Iris pigment epithelial cell (primary cell): ENCODE data around the gene BIRC3.
"Not testable (repeated sequence)": the region's sequence is repeated elsewhere in the genome, so short reads cannot be mapped to it uniquely, and the experiment has no call there.

Experiments
- DNase-seq: peaks from one replicate; pipeline ENCODE4 v3.0.0-alpha.2; 2011; ENCODE audit warnings: low read depth

BIRC3 gene

GRCh38 chr11:102325088-102325487, 7.8 kb downstream of the BIRC3 start:
- no peak for DNase-seq

- no peak for DNase-seq
Observed at GRCh38 chr11:102328748-102329147, 11.5 kb downstream of the BIRC3 start.

DNA sequence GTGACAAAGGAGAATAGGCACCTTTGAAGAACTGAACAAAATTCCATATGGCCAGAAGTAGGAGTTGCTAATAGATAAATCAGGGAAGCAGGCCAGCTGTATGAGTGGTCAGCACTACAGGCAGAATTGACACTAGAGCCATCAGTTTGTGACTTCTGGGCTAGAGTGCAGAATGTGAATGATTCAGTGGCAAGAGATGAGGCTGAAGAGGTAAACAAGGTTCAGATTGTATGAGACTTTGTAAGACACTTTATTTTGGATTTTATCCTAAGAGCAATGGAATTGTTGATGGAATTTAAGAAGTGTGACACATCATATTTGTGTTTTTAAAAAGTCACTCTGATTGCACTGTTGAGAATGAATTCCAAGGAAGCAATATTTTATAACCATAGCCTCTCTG, 12.9 kb downstream of the BIRC3 start:
- DNase-seq: no peak

GRCh38 chr11:102331341-102331740, 14.1 kb downstream of the BIRC3 start:
- no peak for DNase-seq

DNA sequence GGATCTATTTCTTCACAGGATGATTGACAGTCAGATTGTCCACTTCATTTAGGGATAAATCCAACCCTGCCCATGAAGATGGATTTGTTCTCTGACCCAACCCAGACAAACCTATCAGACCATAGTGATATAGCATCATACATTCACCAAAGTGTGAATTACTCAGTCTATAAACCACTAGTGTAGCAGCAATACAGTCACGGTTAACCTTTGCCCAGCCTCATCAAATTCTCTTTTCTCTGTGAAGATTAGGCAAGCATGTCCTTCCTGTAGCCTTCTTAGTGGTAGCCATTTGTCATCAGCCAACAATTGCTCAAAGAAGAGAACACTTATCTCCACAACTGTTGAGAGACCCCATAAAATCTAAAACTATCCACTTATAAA, 15.3 kb downstream of the BIRC3 start:
- DNase-seq: no peak

- no peak for DNase-seq
Observed at GRCh38 chr11:102338479-102339010, 21.3 kb downstream of the BIRC3 start.

DNA sequence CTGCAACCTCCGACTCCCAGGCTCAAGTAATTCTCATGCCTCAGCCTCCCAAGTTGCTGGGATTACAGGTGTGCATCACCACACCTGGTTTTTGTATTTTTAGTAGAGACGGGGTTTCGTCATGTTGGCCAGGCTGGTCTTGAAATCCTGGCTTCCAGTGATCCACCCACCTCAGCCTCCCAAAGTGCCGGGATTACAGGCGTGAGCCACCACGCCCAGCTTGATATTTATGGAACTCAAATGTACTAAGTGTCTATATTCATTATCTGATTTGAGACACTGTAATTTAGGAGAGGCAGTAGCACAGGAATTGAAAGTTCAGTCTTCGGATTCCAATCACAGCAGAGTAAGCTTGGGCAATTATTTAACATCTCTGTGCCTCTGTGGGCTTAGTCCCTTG, 24.0 kb downstream of the BIRC3 start:
- not testable (repeated sequence) for DNase-seq

DNA sequence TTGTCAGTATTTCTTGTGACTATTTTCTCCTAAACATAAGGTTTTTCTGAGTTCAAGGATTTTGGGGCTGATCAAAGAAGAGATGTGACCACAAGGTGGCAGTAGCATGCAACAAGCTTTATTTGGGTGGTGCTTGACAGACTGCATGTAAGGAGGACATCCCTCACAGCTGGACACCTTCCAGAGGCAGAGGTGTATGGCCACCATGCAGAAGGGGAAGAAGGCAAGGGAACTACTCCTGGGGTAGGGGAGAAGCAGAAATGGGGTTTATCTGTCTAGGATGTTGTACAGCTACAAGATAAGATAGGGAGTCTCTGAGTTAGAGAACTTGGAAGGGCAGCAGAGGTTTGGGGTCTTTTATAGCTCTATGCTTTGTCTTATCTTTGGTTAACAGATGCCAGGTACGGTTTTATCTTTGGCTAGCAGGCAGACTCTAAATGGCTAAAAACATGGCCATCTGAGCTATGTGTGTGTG, 24.6 kb downstream of the BIRC3 start:
- DNase-seq: peak; percentile 84

DNA sequence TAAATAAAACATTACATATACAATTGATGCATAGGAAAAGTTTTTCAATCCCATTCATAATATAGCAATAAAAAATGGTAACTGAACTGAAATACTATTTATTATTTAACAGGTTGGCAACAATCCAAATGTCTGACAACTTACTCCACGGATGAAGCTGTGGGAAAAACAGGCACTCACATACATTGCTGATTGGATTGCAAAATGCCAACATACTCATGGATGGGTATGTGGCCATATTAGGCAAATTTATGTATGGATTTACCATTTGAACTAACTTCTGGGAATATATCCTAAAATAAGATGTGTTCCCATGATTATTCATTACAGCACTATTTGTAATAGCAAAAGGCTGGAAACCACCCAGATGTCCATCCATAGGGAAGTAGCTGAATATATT, 26.5 kb downstream of the BIRC3 start:
- DNase-seq: peak; percentile 22

DNA sequence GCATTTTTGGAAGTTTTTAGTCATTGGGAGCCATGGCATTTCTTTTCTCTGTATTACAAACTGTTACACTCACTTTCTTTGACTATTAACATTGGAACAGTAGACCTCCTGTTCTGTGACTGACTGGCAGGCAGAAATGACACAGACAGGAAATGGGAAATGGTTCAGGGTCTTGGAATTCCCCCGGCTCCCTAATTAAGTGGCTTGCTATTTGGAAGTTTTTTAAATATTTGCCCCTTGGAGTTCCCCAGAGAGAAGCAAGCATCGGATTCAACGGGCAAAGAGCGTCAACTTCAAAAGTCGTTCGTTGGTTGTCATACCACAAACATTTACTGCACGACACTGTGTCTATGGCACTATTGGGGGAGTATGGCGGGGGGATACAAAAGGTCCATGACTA, 28.6 kb downstream of the BIRC3 start:
- DNase-seq: peak; percentile 49

- DNase-seq: peak; percentile 62
Observed at GRCh38 chr11:102346456-102346747, 29.1 kb downstream of the BIRC3 start.

- peak; percentile 91 for DNase-seq
Observed at GRCh38 chr11:102346748-102347461, 29.6 kb downstream of the BIRC3 start, which contains the start of gene BIRC2. Gene BIRC2 (plus strand): TSS chr11:102347214. CDS start chr11:102349855, 2,641 bp downstream.

- peak; percentile 46 for DNase-seq
Observed at GRCh38 chr11:102347462-102348370, 30.4 kb downstream of the BIRC3 start.

DNA sequence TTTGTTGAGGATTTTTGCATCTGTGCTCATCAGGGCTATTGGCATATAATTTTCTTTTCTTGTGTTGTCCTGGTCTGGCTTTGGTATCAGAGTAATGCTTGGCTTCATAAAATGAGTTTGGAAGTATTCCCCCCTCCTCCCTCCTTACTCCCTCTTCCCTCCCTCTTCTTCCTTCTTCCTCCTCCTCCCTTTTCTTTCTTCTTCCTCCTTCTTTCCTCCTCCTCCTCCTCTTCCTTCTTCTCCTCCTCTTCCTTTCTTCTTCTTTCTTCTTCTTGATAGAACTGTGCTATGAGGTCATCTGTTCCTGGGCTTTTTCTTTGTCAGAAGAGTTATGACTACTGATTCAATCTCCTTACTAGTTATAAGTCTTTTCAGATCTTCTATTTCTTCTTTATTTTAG, 39.8 kb downstream of the BIRC3 start:
- DNase-seq: no peak

DNA sequence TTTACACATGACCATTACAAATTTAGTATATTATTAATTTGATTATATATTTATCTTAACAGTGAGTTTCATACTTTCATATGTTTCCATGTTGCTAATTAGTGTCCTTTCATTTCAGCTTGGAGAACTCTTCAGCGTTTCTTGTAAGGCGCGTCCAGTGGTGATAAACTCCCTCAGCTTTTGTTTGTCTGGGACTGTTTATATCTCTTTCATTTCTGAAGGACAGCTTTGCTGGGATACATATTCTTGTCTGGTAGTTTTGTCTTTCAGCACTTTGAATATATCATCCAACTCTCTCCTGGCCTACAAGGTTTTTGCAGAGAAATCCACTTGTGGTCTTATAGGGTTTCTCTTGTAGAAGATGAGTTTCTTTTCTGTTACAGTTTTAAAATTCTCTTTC, 42.1 kb downstream of the BIRC3 start:
- DNase-seq: no peak

- no peak for DNase-seq
Observed at GRCh38 chr11:102360681-102361080, 43.4 kb downstream of the BIRC3 start.

- DNase-seq: peak; percentile 7
Observed at GRCh38 chr11:102361086-102362031, 44.1 kb downstream of the BIRC3 start.

DNA sequence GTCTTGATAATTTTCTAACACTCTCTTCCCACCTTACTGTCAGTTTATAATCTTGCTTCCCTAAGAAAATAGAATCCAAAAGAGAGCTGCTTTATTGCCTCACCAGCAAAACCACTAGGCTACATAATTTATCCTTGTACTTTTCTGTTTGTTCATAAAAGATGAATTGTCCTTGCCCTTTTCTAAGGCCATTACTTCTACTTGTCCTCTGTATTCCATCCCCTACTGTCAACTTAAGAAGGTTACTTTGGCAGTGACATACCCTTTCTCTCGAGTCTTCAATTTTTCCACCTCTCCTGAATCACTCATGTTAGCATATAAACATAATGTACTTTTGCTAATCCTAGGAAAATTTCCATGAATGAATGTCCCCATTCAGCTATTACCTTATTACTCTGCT, 47.7 kb downstream of the BIRC3 start:
- no peak for DNase-seq

- peak; percentile 10 for DNase-seq
Observed at GRCh38 chr11:102367364-102367763, 50.1 kb downstream of the BIRC3 start.

GRCh38 chr11:102368472-102368871, 51.2 kb downstream of the BIRC3 start:
- DNase-seq: no peak

DNA sequence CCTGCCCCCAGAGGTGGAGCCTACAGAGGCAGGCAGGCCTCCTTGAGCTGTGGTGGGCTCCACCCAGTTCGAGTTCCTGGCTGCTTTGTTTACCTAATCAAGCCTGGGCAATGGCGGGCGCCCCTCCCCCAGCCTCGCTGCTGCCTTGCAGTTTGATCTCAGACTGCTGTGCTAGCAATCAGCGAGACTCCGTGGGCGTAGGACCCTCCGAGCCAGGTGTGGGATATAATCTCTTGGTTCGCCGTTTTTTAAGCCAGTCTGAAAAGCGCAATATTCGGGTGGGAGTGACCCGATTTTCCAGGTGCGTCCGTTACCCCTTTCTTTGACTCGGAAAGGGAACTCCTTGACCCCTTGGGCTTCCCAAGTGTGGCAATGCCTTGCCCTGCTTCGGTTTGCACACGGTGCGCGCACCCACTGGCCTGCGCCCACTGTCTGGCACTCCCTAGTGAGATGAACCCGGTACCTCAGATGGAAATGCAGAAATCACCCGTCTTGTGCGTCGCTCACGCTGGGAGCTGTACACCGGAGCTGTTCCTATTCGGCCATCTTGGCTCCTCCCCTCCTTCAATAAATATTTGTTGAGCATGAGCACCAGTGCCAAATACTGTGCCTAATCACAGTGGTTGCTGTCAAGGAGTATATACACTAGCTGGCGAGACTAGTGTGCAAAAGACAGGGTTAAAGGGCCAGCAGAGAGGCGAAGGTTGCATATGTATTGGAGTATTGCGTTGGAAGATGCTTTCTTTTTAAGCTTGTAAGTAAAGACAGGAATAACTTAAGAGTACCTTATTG, 57.5 kb downstream of the BIRC3 start:
- DNase-seq: not testable (repeated sequence)
